ENCODE measurements around the gene VAV1. TPM values are rescaled to one million over a fixed set of nuclear protein-coding genes. Genes with fewer than 3 reads are reported as not detected.

Gene VAV1
- total and polyA plus RNA-seq, 9 donors = 0.71 to 5.0 (median 2.0) TPM

DNA sequence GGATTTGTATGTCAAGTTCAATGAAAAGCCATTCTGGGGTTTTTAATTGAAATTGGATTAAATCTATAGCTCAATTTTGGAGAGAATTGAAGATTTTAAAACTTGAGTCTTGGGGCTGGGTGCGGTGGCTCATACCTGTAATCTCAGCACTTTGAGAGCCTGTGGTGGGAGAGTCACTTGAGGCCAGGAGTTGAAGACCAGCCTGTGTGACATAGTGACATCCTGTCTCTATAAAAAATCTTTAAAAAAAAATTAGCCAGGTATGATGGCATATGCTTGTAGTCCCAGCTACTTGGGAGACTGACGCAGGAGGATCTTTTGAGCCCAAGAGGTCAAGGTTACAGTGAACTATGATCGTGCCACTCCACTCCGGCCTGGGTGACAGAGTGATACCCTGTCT, 41.2 kb downstream of the VAV1 start:
- Histone ChIP-seq H3K36me3 (no peaks in the 10 kb centered on the region), H3K4me3 (no peak overlapping the region), H3K27ac (no peak overlapping the region), H3K4me1 (ENCODE audit: insufficient read depth) (no peaks in the 10 kb centered on the region), H3K27me3 (no peaks in the 10 kb centered on the region), H3K9me3 (no peaks in the 10 kb centered on the region)
- no peak for DNase-seq
- intact Hi-C loops (cut with DNase I) = no loop called here
- TF ChIP-seq, protein P1, sequence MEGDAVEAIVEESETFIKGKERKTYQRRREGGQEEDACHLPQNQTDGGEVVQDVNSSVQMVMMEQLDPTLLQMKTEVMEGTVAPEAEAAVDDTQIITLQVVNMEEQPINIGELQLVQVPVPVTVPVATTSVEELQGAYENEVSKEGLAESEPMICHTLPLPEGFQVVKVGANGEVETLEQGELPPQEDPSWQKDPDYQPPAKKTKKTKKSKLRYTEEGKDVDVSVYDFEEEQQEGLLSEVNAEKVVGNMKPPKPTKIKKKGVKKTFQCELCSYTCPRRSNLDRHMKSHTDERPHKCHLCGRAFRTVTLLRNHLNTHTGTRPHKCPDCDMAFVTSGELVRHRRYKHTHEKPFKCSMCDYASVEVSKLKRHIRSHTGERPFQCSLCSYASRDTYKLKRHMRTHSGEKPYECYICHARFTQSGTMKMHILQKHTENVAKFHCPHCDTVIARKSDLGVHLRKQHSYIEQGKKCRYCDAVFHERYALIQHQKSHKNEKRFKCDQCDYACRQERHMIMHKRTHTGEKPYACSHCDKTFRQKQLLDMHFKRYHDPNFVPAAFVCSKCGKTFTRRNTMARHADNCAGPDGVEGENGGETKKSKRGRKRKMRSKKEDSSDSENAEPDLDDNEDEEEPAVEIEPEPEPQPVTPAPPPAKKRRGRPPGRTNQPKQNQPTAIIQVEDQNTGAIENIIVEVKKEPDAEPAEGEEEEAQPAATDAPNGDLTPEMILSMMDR (IDR thresholded peaks at IDR 0.05) = no peak
- TF ChIP-seq POLR2A (IDR thresholded peaks at IDR 0.05) = no peak
- no peak for TF ChIP-seq EP300 (IDR thresholded peaks at IDR 0.05)
- 70 to 78% (median 71%) methylated on average over 4 of the region's 4 CpGs for WGBS, 3 donors

GRCh38 chr19:6817179-6817578, 44.7 kb downstream of the VAV1 start:
- DNase-seq = no peak
- TF ChIP-seq, protein P1 (IDR thresholded peaks at IDR 0.05) = no peak
- TF ChIP-seq POLR2A (IDR thresholded peaks at IDR 0.05) (no peak), EP300 (IDR thresholded peaks at IDR 0.05) (no peak)
- H3K36me3 ChIP-seq = no peaks in the 10 kb centered on the region
- no peaks in the 10 kb centered on the region for H3K4me1 ChIP-seq (ENCODE audit: insufficient read depth)
- H3K4me3 ChIP-seq = no peak overlapping the region
- peaks cover 0 to 4% of the 10 kb centered on the region in 2 donors for H3K9me3 ChIP-seq
- intact Hi-C loops (cut with DNase I) = no loop called here
- WGBS, 3 donors = 72 to 82% (median 82%) methylated on average over 3 of the region's 3 CpGs
- H3K27me3 ChIP-seq = no peaks in the 10 kb centered on the region
- H3K27ac ChIP-seq = no peak overlapping the region

DNA sequence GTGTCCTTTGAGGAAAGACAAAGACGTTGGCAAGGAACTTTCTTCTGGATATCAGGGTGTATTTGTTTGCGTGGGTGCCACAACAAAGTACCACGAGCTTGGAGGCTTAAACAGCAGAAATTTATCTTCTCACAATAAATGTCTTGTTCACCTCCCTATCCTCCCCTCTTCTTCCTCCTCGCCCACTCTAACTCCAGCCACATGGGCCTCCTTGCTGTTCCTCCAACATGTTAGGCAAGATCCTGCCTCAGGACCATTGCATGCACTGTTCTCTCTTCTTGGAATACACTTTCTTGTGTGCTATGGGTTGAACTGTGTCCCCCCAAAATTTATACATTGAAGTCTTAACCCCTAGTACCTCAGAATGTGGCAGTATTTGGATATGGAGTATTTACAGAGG, 45.7 kb downstream of the VAV1 start:
- H3K27me3 ChIP-seq = no peaks in the 10 kb centered on the region
- H3K4me1 ChIP-seq (ENCODE audit: insufficient read depth) = no peaks in the 10 kb centered on the region
- TF ChIP-seq, protein P1 (IDR thresholded peaks at IDR 0.05) = no peak
- TF ChIP-seq EP300 (IDR thresholded peaks at IDR 0.05) (no peak), POLR2A (IDR thresholded peaks at IDR 0.05) (no peak)
- H3K27ac ChIP-seq = no peak overlapping the region
- H3K4me3 ChIP-seq = no peak overlapping the region
- peaks cover 0 to 4% of the 10 kb centered on the region in 2 donors for H3K9me3 ChIP-seq
- H3K36me3 ChIP-seq = no peaks in the 10 kb centered on the region
- 64 to 73% (median 70%) methylated on average over 4 of the region's 4 CpGs for WGBS, 3 donors
- intact Hi-C loops (cut with DNase I) = no loop called here
- DNase-seq = no peak

- 71 to 75% (median 73%) methylated on average over 2 of the region's 2 CpGs for WGBS, 3 donors
- DNase-seq = no peak
- no peaks in the 10 kb centered on the region for H3K4me1 ChIP-seq (ENCODE audit: insufficient read depth)
- intact Hi-C loops (cut with DNase I) = no loop called here
- H3K4me3 ChIP-seq = no peak overlapping the region
- no peak overlapping the region for H3K27ac ChIP-seq
- peaks cover 0 to 4% of the 10 kb centered on the region in 2 donors for H3K9me3 ChIP-seq
- H3K36me3 ChIP-seq = no peaks in the 10 kb centered on the region
- no peaks in the 10 kb centered on the region for H3K27me3 ChIP-seq
- TF ChIP-seq, protein P1 (IDR thresholded peaks at IDR 0.05) = no peak
- TF ChIP-seq EP300 (IDR thresholded peaks at IDR 0.05) = no peak
- TF ChIP-seq POLR2A (IDR thresholded peaks at IDR 0.05) = no peak
Observed at GRCh38 chr19:6819323-6819722, 46.8 kb downstream of the VAV1 start.

All from ovary (tissue), 9 donors.